Measurements from ENCODE around the gene BICDL1.

GRCh38 chr12:120077260-120077659, 88.2 kb downstream of the BICDL1 start:
- no peak for TF ChIP-seq CTCF (IDR thresholded peaks at IDR 0.05)
- TF ChIP-seq ZFX (IDR thresholded peaks at IDR 0.05; ENCODE audit: borderline replicate concordance): no peak

Measured in 22Rv1 (cell line).